Caki2 (cell line): ENCODE measurements around the gene ARHGEF28. TPM values are rescaled to one million over a fixed set of nuclear protein-coding genes. Genes with fewer than 3 reads are reported as not detected.

Experiments
- DNase-seq: peaks from one replicate; pipeline ENCODE4 v3.0.0-alpha.2; 2015; ENCODE audit warnings: low read depth
- in situ Hi-C: cut with HindIII; loops from 2 replicates; pipeline ENCODE4 v1.10.0; 2016; ENCODE audit warnings: low sequenced_read_pairs, low pct_unique_long_range_greater_than_20kb, mixed read lengths
- total RNA-seq: library from RNA; depleted of rRNA; stranded (reverse); fragments of >200 nt; shearing (Covaris generic); gene quantifications from 2 replicates; pipeline ENCODE4 v1.2.3, GENCODE V29; 2014; ENCODE audit warnings: low replicate concordance

Gene ARHGEF28
- total RNA-seq, 1 experiment from 2014 or later = 11.2 TPM

DNA sequence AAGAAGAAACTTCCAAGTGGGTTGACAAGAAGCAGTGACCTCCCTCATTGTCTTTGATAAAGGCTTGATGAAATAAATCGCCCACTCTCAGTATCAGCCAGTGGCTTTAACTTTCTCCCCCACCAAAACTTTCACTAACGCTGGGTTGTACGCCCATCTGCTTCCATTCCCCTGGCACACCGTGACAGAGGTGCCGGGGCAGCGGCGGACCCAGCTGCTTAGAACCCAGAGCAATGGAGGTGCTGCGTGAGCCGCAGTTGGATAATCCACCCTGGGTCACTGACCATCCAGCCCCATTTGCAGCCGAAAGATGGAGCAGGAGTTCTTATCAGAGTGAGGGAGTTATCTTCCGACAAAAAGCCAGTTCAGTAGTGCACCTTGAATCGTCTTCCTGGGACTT, 270.7 kb downstream of the ARHGEF28 start:
- no peak for DNase-seq
- in situ Hi-C loops = no loop called here

- in situ Hi-C loops = no loop called here
- DNase-seq = no peak
Measured at GRCh38 chr5:73897893-73898292, 271.9 kb downstream of the ARHGEF28 start.

- no peak for DNase-seq
- in situ Hi-C loops = no loop called here
Measured at GRCh38 chr5:73899055-73899454, 273.1 kb downstream of the ARHGEF28 start.

DNA sequence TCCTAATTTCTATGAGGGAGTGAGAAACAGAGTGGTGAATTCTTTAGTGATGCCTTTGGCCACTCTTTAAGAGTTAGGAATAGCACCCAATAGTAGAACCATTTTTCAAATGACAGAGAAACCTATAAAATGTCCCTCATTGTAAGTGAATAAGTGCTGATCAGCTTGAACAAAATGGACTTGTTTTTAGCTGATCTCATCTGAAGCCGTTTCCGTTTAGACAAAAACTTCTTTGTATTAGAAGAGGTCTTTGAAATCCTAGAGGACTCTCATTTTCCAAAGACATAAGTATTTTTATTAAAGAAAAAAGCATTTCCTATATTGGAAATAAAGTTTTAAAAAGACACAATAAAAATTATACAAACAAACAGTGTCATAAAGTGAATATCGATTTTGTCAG, 273.9 kb downstream of the ARHGEF28 start:
- DNase-seq = no peak

GRCh38 chr5:73900566-73900965, 274.6 kb downstream of the ARHGEF28 start:
- in situ Hi-C loops = no loop called here
- no peak for DNase-seq

More for the DNA sequence above, 273.9 kb downstream of the ARHGEF28 start:
- in situ Hi-C loops = no loop called here

DNA sequence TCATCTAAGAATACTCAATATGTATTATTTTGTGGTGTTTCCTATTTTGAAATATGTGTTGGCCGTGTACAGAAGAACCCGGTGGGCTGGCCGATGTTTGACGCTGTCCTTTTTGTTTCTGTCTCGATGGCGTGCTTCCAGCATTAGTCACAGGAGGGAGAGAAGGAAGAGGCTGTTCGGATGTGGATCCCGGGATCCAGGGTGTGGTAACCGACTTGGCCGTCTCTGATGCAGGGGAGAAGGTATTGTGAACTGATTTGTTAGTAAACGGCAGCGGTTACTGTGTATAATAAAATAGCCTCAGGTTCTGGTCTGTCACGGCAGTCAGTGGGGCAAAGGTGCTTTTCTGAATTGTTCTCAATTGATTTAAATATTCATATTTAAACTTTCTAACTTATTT, 275.0 kb downstream of the ARHGEF28 start:
- peak; percentile 59 for DNase-seq
- in situ Hi-C loops = no loop called here

DNA sequence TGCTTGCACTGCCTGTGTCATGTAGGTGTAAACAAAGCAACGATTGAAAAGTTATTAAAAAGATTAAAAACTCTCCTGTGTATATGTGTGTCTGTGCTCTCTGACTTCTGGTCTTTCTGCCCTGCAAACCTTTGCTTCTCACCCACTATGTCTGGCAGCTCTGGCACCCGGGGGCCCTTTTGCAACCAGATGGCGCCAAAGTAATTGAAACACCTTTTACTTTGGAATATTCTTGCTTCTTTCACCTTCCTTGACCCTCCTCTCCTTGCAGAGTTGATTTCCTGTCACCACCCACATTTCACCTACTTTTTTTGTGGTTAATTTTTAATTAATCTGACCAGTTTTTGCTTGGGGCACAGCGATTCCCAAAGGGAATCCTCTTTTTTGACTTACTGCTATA, 275.5 kb downstream of the ARHGEF28 start:
- peak; percentile 46 for DNase-seq

GRCh38 chr5:73902327-73903051, 276.5 kb downstream of the ARHGEF28 start:
- in situ Hi-C loops = no loop called here
- DNase-seq = peak; percentile 21

More for the DNA sequence above, 275.5 kb downstream of the ARHGEF28 start:
- in situ Hi-C loops = no loop called here

- DNase-seq = no peak
- in situ Hi-C loops = no loop called here
Measured at GRCh38 chr5:73903169-73903568, 277.2 kb downstream of the ARHGEF28 start.

- no peak for DNase-seq
- in situ Hi-C loops = no loop called here
Measured at GRCh38 chr5:73906277-73906676, 280.3 kb downstream of the ARHGEF28 start.

DNA sequence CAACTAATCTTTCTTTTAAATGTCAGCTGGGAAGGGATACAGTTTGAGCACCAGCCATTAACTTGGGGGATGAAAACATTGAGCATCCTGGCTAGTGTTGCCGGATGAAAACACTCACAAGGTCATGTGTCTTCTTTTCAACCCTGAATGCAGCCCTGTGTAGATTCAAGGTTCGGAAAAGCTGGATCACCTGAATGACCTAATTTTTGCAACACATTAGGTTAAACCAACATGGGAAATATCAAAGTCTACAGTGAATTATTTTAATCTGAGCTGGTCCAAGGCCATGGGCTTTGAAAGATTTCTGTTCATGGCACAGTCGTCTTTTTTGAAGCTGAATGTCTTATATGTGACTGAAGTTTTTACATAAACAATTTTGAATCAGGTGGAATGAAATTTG, 281.2 kb downstream of the ARHGEF28 start:
- no peak for DNase-seq
- in situ Hi-C loops = no loop called here

DNA sequence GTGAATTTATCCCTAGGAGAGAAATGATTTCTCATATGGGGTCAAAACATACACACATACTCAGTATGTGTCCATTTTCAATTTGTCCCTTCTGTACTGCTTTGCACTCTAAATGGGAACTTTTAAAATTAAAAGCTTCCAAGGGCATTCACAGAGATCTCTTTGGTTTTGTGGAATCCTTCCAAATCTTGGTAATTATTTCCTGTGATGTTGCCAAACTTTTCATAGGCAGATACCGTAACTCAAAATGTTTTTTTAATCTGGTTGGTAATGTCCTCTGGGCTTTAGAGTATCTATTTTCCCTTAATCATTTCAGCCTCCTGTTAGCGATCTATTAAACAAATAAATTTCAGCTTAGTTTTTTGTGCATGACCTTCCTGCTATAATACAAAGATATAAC, 282.4 kb downstream of the ARHGEF28 start:
- in situ Hi-C loops = no loop called here
- DNase-seq = no peak

DNA sequence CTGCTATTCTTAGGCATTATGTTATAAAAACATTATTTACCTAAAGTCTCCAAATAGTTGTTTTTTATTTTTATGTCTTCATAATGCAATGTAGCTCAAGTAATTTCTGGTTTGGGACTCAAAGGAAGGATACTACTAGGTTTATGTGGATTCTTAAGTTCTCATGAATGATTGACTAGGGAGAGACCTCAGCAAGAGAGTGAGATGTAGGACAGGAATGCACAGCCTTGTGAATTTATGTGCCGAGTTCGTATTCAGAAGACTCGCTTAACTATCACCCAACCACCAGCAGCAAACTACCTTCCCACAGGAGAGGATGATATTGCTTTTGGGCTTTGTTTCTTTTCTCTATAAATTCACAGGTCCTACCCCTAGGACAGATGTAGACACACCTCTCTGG, 282.9 kb downstream of the ARHGEF28 start:
- DNase-seq = no peak

DNA sequence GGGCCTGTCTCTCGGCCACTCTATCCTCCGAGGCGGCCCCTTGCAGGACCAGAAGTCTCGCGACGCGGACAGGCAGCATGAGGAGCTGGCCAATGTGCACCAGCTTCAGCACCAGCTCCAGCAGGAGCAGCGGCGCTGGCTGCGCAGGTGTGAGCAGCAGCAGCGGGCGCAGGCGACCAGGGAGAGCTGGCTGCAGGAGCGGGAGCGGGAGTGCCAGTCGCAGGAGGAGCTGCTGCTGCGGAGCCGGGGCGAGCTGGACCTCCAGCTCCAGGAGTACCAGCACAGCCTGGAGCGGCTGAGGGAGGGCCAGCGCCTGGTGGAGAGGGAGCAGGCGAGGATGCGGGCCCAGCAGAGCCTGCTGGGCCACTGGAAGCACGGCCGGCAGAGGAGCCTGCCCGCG, 283.5 kb downstream of the ARHGEF28 start:
- no peak for DNase-seq
- in situ Hi-C loops = no loop called here

More for the DNA sequence above, 282.9 kb downstream of the ARHGEF28 start:
- in situ Hi-C loops = no loop called here

GRCh38 chr5:73911761-73912393, 285.9 kb downstream of the ARHGEF28 start:
- in situ Hi-C loops = no loop called here

DNA sequence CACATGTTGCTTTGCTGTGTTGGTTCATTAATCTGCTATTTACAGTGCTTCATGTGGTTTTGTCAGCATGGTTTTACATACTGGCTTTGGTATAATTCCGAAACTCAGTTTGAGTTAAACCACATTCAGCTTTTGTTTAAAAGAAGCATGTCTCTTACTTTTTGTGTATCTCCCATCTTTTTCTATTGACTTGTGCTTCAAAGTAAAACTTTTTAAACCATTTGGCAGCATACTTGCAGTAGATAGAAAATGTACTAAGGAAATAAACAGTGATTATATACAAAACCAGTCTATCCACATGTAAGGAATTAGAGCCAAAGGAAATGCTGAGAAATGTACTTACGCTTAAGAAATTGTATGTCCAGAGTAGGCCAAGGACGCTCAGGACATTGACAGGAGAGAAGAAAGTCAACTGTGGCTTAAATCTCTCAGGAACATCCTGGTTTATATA, 286.9 kb downstream of the ARHGEF28 start:
- DNase-seq = no peak
- in situ Hi-C loops = no loop called here

More at GRCh38 chr5:73911761-73912393, 285.9 kb downstream of the ARHGEF28 start:
- DNase-seq = no peak

- in situ Hi-C loops = no loop called here
Measured at GRCh38 chr5:73913971-73914370, 288.0 kb downstream of the ARHGEF28 start.

GRCh38 chr5:73915345-73915744, 289.3 kb downstream of the ARHGEF28 start:
- in situ Hi-C loops = no loop called here
- DNase-seq = no peak

More at GRCh38 chr5:73913971-73914370, 288.0 kb downstream of the ARHGEF28 start:
- no peak for DNase-seq

DNA sequence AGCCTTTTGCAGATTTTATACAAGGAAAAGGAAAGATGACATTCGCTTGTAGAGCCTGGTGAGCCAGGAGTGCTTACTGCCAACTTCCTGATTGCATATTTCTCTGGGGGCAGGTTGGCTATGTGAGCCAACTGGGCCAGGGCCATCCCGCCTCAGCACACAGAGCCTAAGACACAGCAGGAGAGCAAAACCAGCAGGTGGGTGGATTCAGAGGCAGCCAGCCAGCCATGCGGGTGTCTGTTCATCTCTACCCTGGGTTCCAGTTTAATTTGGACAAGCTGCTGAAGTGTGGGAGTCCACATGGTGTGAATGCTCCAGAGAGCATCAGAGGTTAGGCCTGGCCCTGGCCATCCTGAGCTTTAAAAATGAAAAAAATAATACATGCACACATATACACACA, 291.4 kb downstream of the ARHGEF28 start:
- DNase-seq = no peak
- in situ Hi-C loops = no loop called here

DNA sequence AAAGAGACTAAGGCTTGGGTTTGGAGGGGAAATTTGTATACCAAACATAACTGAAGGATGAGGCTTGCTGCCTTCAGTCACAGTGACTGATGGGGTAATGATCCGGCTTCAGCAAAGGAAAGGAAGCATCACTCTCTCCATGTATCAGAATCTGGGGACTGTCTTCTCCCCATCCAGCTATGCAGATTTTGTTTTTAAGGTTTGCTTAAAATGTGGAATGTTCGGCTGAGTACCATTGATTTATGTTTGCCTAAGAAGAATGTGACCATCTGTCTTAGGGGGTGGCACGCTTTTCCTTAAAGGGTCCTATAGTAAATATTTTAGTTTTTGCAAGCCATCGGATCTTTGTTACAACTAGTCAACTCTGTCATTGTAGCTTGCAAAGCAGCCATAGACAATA, 291.9 kb downstream of the ARHGEF28 start:
- no peak for DNase-seq
- in situ Hi-C loops = no loop called here
